ENCODE data around the gene EFHC1. TPM values are rescaled to one million over a fixed set of nuclear protein-coding genes. Genes with fewer than 3 reads are reported as not detected.

EFHC1 gene
- total and polyA plus RNA-seq, 2 of the 13 experiments (the other 11 are each of a cell fraction or from before 2014, with no cell fraction given), result 23.4 to 29.5 TPM

DNA sequence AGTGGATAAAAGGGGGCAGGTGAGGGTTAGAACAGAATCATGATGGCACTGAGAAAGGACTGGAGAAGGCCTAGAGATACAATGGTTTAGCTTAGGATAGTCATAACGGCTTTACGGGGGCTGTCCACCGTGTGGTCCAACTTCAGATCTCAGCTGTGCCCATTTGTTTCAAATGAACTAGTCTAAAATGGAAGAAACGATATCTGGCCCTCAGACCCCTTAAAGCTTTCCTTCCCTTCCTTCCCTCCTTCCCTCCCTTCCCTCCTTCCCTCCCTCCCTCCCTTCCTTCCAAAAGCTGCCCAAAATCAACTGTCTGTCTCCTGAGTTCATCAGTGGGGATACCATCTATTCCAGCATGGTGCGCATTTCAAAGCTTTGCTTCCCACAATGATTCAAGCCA lies 128.9 kb downstream of the EFHC1 start (continued):
- TF ChIP-seq, protein P1, sequence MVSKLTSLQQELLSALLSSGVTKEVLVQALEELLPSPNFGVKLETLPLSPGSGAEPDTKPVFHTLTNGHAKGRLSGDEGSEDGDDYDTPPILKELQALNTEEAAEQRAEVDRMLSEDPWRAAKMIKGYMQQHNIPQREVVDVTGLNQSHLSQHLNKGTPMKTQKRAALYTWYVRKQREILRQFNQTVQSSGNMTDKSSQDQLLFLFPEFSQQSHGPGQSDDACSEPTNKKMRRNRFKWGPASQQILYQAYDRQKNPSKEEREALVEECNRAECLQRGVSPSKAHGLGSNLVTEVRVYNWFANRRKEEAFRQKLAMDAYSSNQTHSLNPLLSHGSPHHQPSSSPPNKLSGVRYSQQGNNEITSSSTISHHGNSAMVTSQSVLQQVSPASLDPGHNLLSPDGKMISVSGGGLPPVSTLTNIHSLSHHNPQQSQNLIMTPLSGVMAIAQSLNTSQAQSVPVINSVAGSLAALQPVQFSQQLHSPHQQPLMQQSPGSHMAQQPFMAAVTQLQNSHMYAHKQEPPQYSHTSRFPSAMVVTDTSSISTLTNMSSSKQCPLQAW (CRISPR knock-in tag; IDR thresholded peaks at IDR 0.05), result no peak
- no peak for TF ChIP-seq TCF7L2 (IDR thresholded peaks at IDR 0.05; ENCODE audit: low read depth, low read length)
- TF ChIP-seq, protein P2, sequence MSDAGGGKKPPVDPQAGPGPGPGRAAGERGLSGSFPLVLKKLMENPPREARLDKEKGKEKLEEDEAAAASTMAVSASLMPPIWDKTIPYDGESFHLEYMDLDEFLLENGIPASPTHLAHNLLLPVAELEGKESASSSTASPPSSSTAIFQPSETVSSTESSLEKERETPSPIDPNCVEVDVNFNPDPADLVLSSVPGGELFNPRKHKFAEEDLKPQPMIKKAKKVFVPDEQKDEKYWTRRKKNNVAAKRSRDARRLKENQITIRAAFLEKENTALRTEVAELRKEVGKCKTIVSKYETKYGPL (CRISPR knock-in tag; IDR thresholded peaks at IDR 0.05), result no peak

DNA sequence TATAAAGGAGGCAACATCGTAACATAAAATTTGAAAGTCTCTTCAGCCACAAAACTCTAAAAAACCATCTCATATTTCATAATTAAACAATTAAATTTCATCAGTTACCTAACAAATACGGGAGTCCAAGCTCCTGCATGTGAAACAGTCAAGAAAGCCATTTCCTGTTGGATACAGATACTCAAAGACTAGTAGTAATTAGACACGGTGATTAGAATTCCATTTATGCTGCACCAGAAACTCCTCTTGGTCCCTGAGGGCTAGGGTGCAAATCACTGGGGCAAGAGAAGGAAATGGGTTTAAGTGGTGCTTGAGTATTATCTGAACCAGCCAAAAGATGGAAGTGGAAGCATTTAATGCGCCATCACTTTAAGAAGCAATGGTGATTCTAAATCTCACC lies 129.3 kb downstream of the EFHC1 start:
- POLR2A ChIA-PET, result interaction anchor here (1.6 to 4.6 kb wide), 2 partner anchors 27 to 32 kb away, joined by 3 to 24 read pairs; partner anchors contain the start of gene TRAM2
- no TSS peak for BruUV-seq (replicated peaks)
- Histone ChIP-seq H3K9ac (ENCODE audit: insufficient read depth, low read depth, low read length) (no peak overlapping the region), H3K4me1 (ENCODE audit: insufficient read depth, low read length) (peaks cover 98% of the 10 kb centered on the region), H3K27ac (ENCODE audit: extremely low read length, insufficient read depth, low read length) (no peak overlapping the region), H3K27me3 (ENCODE audit: control insufficient read depth in 1 of 2, insufficient read depth in 2 of 2, low read length in 2 of 2) (no peaks in the 10 kb centered on the region), H3K36me3 (replicated peaks in 1 of 2; ENCODE audit: control insufficient read depth in 1 of 2, insufficient read depth in 2 of 2, low read length in 2 of 2) (peaks cover 6 to 15% of the 10 kb centered on the region in 2 experiments), H3K4me2 (ENCODE audit: low read depth, low read length) (no peak overlapping the region), H3K4me3 (replicated peaks in 1 of 3; ENCODE audit: insufficient read depth in 1 of 3, low read depth in 2 of 3, low read length in 3 of 3) (no peak overlapping the region), H3K9me3 (ENCODE audit: low read length) (no peaks in the 10 kb centered on the region), H4K20me1 (ENCODE audit: insufficient read depth, low read length) (peaks cover 17% of the 10 kb centered on the region), H3K79me2 (ENCODE audit: insufficient read depth, low read length) (peaks cover 92% of the 10 kb centered on the region), H2AFZ (ENCODE audit: low read length) (no peak overlapping the region)
- WGBS (ENCODE audit: low lambda C conversion rate), result 99% methylated on average over 4 of the region's 4 CpGs
- TF ChIP-seq YEATS2 (CRISPR knock-in tag; IDR thresholded peaks at IDR 0.05; ENCODE audit: borderline replicate concordance) (no peak), CBX5 (CRISPR knock-in tag; IDR thresholded peaks at IDR 0.05; ENCODE audit: borderline replicate concordance) (no peak), ZNF775 (CRISPR knock-in tag; IDR thresholded peaks at IDR 0.05; ENCODE audit: borderline replicate concordance) (no peak), CHD2 (IDR thresholded peaks at IDR 0.05; ENCODE audit: low read depth, low read length) (no peak), MAFF (IDR thresholded peaks at IDR 0.05; ENCODE audit: low read depth, low read length) (no peak), ELF3 (CRISPR knock-in tag; IDR thresholded peaks at IDR 0.05) (no peak), ZMYM4 (CRISPR knock-in tag; IDR thresholded peaks at IDR 0.05) (no peak)
- TF ChIP-seq, protein P3, sequence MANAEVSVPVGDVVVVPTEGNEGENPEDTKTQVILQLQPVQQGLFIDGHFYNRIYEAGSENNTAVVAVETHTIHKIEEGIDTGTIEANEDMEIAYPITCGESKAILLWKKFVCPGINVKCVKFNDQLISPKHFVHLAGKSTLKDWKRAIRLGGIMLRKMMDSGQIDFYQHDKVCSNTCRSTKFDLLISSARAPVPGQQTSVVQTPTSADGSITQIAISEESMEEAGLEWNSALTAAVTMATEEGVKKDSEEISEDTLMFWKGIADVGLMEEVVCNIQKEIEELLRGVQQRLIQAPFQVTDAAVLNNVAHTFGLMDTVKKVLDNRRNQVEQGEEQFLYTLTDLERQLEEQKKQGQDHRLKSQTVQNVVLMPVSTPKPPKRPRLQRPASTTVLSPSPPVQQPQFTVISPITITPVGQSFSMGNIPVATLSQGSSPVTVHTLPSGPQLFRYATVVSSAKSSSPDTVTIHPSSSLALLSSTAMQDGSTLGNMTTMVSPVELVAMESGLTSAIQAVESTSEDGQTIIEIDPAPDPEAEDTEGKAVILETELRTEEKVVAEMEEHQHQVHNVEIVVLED (CRISPR knock-in tag; IDR thresholded peaks at IDR 0.05; ENCODE audit: borderline replicate concordance), result no peak
- ATAC-seq, result no peak
- in situ Hi-C loops (cut with HindIII; ENCODE audit: extremely low pct_ligation_motif_present, low pct_unique_long_range_greater_than_20kb), result no loop called here
- DNase-seq (ENCODE audit: low spot score), result no peak
- CTCF ChIA-PET (ENCODE audit: low intra/inter-chr PET ratio, low total read pairs), result no interaction called here
- intact Hi-C loops (cut with micrococcal nuclease; ENCODE audit: unreplicated experiment), result no loop called here
- FAIRE-seq, result no peak
